Adrenal gland (tissue), 12 donors: Measurements from ENCODE around the gene EIF4G3. TPM values are rescaled to one million over a fixed set of nuclear protein-coding genes. Genes with fewer than 3 reads are reported as not detected.

Source experiments
- DNase-seq, 7 donors: peaks; one replicate each; pipeline ENCODE4 v3.0.0-alpha.2; 2019 to 2020
- H3K27ac ChIP-seq, 5 donors: fragments of 200-600 bp; sonication (generic) in 4 of 5; 1 replicate in 3 of 5; 2 replicates in 2 of 5; pipeline versions ENCODE4 v1.5.1 to v1.8.0; 2016 to 2020; ENCODE audit warnings: mild to moderate bottlenecking in 1 of 5
- H3K27me3 ChIP-seq: fragments of 200-600 bp; 2 replicates; pipeline ENCODE4 v1.8.0; 2021
- H3K36me3 ChIP-seq, 2 donors: fragments of 200-600 bp; replicated peaks in 1 of 2; 1 replicate in 1 of 2; 2 replicates in 1 of 2; pipeline versions ENCODE4 v1.5.1 to v1.8.0; 2018 to 2022
- H3K4me1 ChIP-seq, 2 donors: fragments of 200-600 bp; replicated peaks in 1 of 2; 1 replicate in 1 of 2; 2 replicates in 1 of 2; pipeline versions ENCODE4 v1.5.1 to v1.8.0; 2018 to 2021
- H3K4me3 ChIP-seq, 4 donors: fragments of 200-600 bp; sonication (generic) in 3 of 4; one replicate each; pipeline ENCODE4 v1.5.1; 2016 to 2018
- H3K9me3 ChIP-seq, 3 donors: fragments of 200-600 bp; sonication (generic) in 1 of 3; replicated peaks in 1 of 3; 1 replicate in 2 of 3; 2 replicates in 1 of 3; pipeline versions ENCODE4 v1.5.1 to v1.8.0; 2016 to 2021
- POLR2A ChIP-seq, 2 donors: fragments of 450-650 bp; IDR thresholded peaks; one replicate each; pipeline ENCODE4 v1.6.1; 2017; ENCODE audit warnings: antibody characterized with exemption in 2 of 2, mild to moderate bottlenecking in 2 of 2, moderate library complexity in 1 of 2
- WGBS, 4 donors: extraction: QIAGEN DNeasy Blood & Tissue Kit in 2 of 4; methylation state at CpG; one replicate each; pipeline versions ENCODE4 v1.1.5 to v1.1.7; 2013 to 2017; 5-methylcytosine and 5-hydroxymethylcytosine counted together
- intact Hi-C, 2 donors: fragments of 100-400 bp; cut with DNase I; formaldehyde crosslinking; loops; one replicate each; pipeline versions ENCODE4 v1.14.1 to v1.15.0; 2022 to 2023
- polyA plus RNA-seq, 3 donors: library from polyadenylated mRNA; stranded (reverse); fragments of 200-250 nt in 2 of 3; fragments of 350-450 nt in 1 of 3; fragmentation: Illumina TruSeq in 1 of 3; extraction: RNeasy Lipid Tissue Mini Kit (QIAGEN cat#74804) in 1 of 3; gene quantifications; one replicate each; pipeline ENCODE4 v1.2.3, GENCODE V29; 2013 to 2014
- total RNA-seq, 9 donors: library from RNA; depleted of rRNA in 4 of 9; stranded (reverse); fragments of >200 nt in 4 of 9; fragments of 120-200 nt in 1 of 9; fragmentation: NEBNext Ultra II Directional in 1 of 9; extraction: Animal tissue kit (Norgen Biotek cat#: 25700) in 1 of 9; gene quantifications; one replicate each; pipeline versions ENCODE4 v1.1.0 to v1.2.4, GENCODE V29; 2013 to 2023
- TF ChIP-seq, protein P1 (sequence below), 6 experiments: fragments of 450-650 bp in 4 of 6; fragments of 200-600 bp in 2 of 6; sonication (generic) in 1 of 6; IDR thresholded peaks; 1 replicate in 5 of 6; 2 replicates in 1 of 6; pipeline versions ENCODE4 v1.5.1 to v1.8.0; 2016 to 2021; ENCODE audit warnings: antibody characterized with exemption in 6 of 6, mild to moderate bottlenecking in 2 of 6, moderate library complexity in 1 of 6
- donor health status: healthy with polysubstance abuse.
- donor health status: Bipolar disorder and iron deficiency.
- donor health status: DM: yes; HTN: yes; CAD: no.
- donor health status: DM: no; HTN: no; CAD: no.
- donor health status: DM: no; HTN: no; CAD: no.
- donor health status: DM: yes; HTN: yes; CAD: no.

The EIF4G3 gene
- total and polyA plus RNA-seq, 12 donors: 30.7 to 58.7 (median 51.6) TPM

DNA sequence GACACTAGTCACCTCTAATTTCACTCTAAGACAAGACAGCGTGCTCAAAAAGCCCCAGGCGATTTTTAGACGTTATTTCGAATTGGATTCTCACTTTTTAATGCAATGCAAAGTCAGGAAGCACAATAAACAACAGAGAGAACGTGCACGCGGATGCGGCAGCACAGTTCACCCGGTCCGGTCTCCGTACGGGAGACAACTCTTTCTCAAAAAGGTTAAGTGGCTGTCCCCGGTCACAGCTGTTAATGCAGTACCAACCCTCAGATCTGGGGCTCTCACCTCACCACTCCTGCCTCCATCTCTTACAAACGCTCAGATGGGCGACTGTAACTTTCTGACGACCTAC, 390.8 kb downstream of the EIF4G3 start:
- Histone ChIP-seq H3K4me3 (peak overlapping the region; percentile 56 to 99 (median 90)), H3K36me3 (no peaks in the 10 kb centered on the region), H3K9me3 (no peaks in the 10 kb centered on the region), H3K27me3 (no peaks in the 10 kb centered on the region), H3K27ac (peak overlapping the region; percentile 92 to 98 (median 97)), H3K4me1 (peaks cover 18 to 39% of the 10 kb centered on the region in 2 donors)
- intact Hi-C loops: no loop called here
- TF ChIP-seq, protein P1, sequence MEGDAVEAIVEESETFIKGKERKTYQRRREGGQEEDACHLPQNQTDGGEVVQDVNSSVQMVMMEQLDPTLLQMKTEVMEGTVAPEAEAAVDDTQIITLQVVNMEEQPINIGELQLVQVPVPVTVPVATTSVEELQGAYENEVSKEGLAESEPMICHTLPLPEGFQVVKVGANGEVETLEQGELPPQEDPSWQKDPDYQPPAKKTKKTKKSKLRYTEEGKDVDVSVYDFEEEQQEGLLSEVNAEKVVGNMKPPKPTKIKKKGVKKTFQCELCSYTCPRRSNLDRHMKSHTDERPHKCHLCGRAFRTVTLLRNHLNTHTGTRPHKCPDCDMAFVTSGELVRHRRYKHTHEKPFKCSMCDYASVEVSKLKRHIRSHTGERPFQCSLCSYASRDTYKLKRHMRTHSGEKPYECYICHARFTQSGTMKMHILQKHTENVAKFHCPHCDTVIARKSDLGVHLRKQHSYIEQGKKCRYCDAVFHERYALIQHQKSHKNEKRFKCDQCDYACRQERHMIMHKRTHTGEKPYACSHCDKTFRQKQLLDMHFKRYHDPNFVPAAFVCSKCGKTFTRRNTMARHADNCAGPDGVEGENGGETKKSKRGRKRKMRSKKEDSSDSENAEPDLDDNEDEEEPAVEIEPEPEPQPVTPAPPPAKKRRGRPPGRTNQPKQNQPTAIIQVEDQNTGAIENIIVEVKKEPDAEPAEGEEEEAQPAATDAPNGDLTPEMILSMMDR (IDR thresholded peaks at IDR 0.05): no peak
- TF ChIP-seq POLR2A (IDR thresholded peaks at IDR 0.05): no peak
- WGBS, 4 donors: 0 to 1% (median 0%) methylated on average over 16 of the region's 16 CpGs
- DNase-seq: no peak

DNA sequence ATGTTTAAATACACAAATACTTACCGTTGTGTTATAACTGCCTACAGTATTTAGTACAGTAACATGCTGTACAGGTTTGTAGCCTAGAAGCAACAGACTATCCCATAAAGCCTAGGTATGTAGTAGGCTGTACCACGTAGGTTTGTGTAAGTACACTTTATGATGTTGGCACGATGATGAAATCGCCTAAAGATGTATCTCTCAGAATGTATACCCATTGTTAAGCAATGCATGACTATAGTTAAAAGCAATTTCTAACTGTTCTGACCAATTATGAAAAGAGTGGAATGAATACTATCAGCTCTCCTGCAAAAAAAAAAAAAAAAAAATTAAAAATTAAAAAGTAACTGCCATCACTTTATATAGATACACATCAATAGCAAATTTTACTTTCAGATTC, 401.0 kb downstream of the EIF4G3 start:
- 89 to 95% (median 92%) methylated on average over 4 of the region's 4 CpGs for WGBS, 4 donors
- intact Hi-C loops: no loop called here
- H3K36me3 ChIP-seq: peaks cover 0 to 79% of the 10 kb centered on the region in 2 donors
- DNase-seq: no peak
- no peak overlapping the region for H3K27ac ChIP-seq
- no peak overlapping the region for H3K4me3 ChIP-seq
- TF ChIP-seq, protein P1 (IDR thresholded peaks at IDR 0.05): no peak
- TF ChIP-seq POLR2A (IDR thresholded peaks at IDR 0.05): no peak
- H3K4me1 ChIP-seq: peaks cover 10 to 25% of the 10 kb centered on the region in 2 donors
- no peaks in the 10 kb centered on the region for H3K27me3 ChIP-seq
- H3K9me3 ChIP-seq: no peaks in the 10 kb centered on the region

DNA sequence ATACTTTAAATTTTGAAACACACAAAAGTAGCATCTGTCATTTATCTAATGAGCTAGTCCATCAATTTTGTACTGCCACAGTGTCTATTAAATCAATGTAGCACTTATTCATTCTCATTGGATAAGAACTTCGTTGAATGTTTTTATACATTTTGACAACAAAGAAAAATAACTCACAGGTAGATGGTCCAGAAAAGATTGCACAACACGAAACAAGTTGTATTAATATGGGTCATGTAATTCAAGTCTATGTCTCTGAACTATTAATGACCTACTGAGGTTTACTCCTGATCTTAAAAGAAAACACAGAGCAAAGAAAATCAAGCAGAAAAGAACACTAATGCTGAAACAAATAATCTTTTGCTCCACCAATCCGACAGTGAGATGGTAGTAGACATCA, 404.9 kb downstream of the EIF4G3 start:
- peaks cover 0 to 97% of the 10 kb centered on the region in 2 donors for H3K36me3 ChIP-seq

DNA sequence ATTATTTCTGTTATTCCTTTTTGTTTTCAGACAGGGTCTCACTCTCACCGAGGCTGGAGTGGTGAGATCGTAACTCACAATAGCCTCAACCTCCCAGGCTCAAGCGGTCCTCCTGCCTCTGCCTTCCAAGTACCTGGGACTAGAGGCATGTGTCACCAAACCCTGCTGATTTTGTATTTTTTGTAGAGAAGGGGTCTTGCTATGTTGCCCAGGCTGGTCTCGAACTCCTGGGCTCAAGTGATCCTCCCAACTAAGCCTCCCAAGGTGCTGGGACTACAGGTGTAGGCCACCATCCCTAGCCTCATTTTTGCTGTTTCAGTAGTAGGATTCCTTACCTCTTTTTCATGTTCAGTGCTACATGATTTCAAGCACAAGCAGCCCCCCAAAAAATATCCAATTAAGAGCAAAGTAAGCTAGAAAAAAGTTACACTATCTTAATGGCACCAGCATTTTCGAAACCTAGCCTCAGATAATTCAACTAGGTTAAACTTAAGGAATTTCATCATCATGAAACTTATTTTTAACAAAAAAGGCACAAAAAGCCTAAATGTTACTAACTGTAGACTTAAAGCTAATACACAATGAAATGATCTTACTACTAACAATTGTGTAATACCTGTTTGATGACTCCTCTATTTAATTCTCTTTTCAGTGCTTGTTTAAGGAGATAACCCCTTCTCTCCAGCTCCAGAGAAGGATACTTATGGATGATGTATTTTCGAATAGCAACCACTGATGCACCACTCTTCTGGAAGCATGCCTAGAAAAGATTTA, 406.2 kb downstream of the EIF4G3 start:
- TF ChIP-seq POLR2A (IDR thresholded peaks at IDR 0.05): no peak
- TF ChIP-seq, protein P1 (IDR thresholded peaks at IDR 0.05): no peak
- Histone ChIP-seq H3K4me3 (no peak overlapping the region), H3K4me1 (peaks cover under 1 to 2% of the 10 kb centered on the region in 2 donors), H3K27me3 (no peaks in the 10 kb centered on the region), H3K27ac (no peak overlapping the region), H3K9me3 (no peaks in the 10 kb centered on the region), H3K36me3 (peaks cover 0 to 99% of the 10 kb centered on the region in 2 donors)
- WGBS, 4 donors: 88 to 93% (median 92%) methylated on average over 6 of the region's 6 CpGs
- intact Hi-C loops: no loop called here
- DNase-seq: no peak

More for the DNA sequence above, 404.9 kb downstream of the EIF4G3 start:
- Histone ChIP-seq H3K4me1 (peaks cover 7 to 15% of the 10 kb centered on the region in 2 donors), H3K27ac (no peak overlapping the region), H3K4me3 (no peak overlapping the region), H3K27me3 (no peaks in the 10 kb centered on the region), H3K9me3 (no peaks in the 10 kb centered on the region)
- intact Hi-C loops: no loop called here
- no peak for TF ChIP-seq POLR2A (IDR thresholded peaks at IDR 0.05)
- TF ChIP-seq, protein P1 (IDR thresholded peaks at IDR 0.05): no peak
- WGBS, 4 donors: 81 to 86% (median 84%) methylated on average over 3 of the region's 3 CpGs
- no peak for DNase-seq
